ENCODE measurements around the gene EN1. TPM values are rescaled to one million over a fixed set of nuclear protein-coding genes. Genes with fewer than 3 reads are reported as not detected.

EN1 gene
- total RNA-seq, 1 experiment from 2014 or later: not detected

GRCh38 chr2:118856330-118856977 is 9.0 kb upstream of the EN1 start:
- no TSS peak for BruUV-seq (replicated peaks)
- Histone ChIP-seq H3K4me1 (ENCODE audit: control insufficient read depth in 1 of 2, insufficient read depth in 2 of 2, low read length in 2 of 2) (peaks cover 0 to 4% of the 10 kb centered on the region in 2 experiments; a peak in 1 of 4 replicates), H3K27ac (ENCODE audit: low read depth, low read length) (no peak overlapping the region), H3K36me3 (ENCODE audit: control insufficient read depth in 1 of 2, insufficient read depth in 2 of 2, low read length in 2 of 2) (no peaks in the 10 kb centered on the region), H3K27me3 (ENCODE audit: insufficient read depth, low read length) (no peaks in the 10 kb centered on the region), H3K9ac (ENCODE audit: low read length) (no peak overlapping the region), H3K9me3 (ENCODE audit: control insufficient read depth in 1 of 2, insufficient read depth in 1 of 2, low read depth in 1 of 2, low read length in 2 of 2) (no peaks in the 10 kb centered on the region), H2AFZ (ENCODE audit: low read depth, low read length, poor library complexity, severe bottlenecking) (no peak overlapping the region), H3K4me2 (ENCODE audit: low read length) (peak overlapping the region; percentile 87; the same call in 1 of the 2 replicates), H4K20me1 (ENCODE audit: insufficient read depth) (no peaks in the 10 kb centered on the region), H3K9me2 (ENCODE audit: insufficient read depth) (no peaks in the 10 kb centered on the region), H3K79me2 (ENCODE audit: insufficient read depth, low read length) (no peaks in the 10 kb centered on the region), H3K4me3 (replicated peaks in 1 of 2; ENCODE audit: low read depth in 1 of 2, low read length in 2 of 2) (no peak overlapping the region)
- ATAC-seq: no peak
- no peak for DNase-seq (ENCODE audit: low read depth, low spot score)
- POLR2A ChIA-PET: no interaction called here
- RAD21 ChIA-PET (ENCODE audit: low non-redundant PET in 1 of 2, low total read pairs in 2 of 2, uncharacterized antibody in 2 of 2, unreplicated experiment in 2 of 2): interaction anchor here in 1 of 2 experiments (0.5 kb wide), 1 partner anchor 72 kb away, joined by 3 read pairs; no protein-coding TSS in a partner anchor
- CTCF ChIA-PET: interaction anchor here (1.2 to 2.1 kb wide), 6 partner anchors 12 to 853 kb away, joined by 4 to 42 read pairs (median 16); no protein-coding TSS in a partner anchor
- TF ChIP-seq ELF1 (IDR thresholded peaks at IDR 0.05; ENCODE audit: borderline replicate concordance, low read depth): no peak
- intact Hi-C loops (cut with micrococcal nuclease): loop anchor here (5.0 kb wide), 2 partner anchors 84 to 319 kb away; no protein-coding TSS in a partner anchor

GRCh38 chr2:118855451-118856279 is 8.2 kb upstream of the EN1 start:
- H3K9me3 ChIP-seq (ENCODE audit: control insufficient read depth in 1 of 2, insufficient read depth in 1 of 2, low read depth in 1 of 2, low read length in 2 of 2): no peaks in the 10 kb centered on the region
- peak overlapping the region; percentile 86 for H2AFZ ChIP-seq (ENCODE audit: low read depth, low read length, poor library complexity, severe bottlenecking)
- peak; percentile 96 for ATAC-seq
- ChIA-PET CTCF (interaction anchor here (0.6 to 2.1 kb wide), 36 partner anchors 8 to 1041 kb away, joined by 3 to 42 read pairs (median 4); partner anchors contain the start of gene DDX18), RAD21 (ENCODE audit: low non-redundant PET in 1 of 2, low total read pairs in 2 of 2, uncharacterized antibody in 2 of 2, unreplicated experiment in 2 of 2) (interaction anchor here (0.7 to 1.4 kb wide), 3 partner anchors 634 to 809 kb away, joined by 3 to 9 read pairs (median 4); no protein-coding TSS in a partner anchor), POLR2A (no interaction called here)
- H4K20me1 ChIP-seq (ENCODE audit: insufficient read depth): no peaks in the 10 kb centered on the region
- DNase-seq (ENCODE audit: low read depth, low spot score): peak; percentile 53
- H3K27ac ChIP-seq (ENCODE audit: low read depth, low read length): no peak overlapping the region
- H3K4me3 ChIP-seq (replicated peaks in 1 of 2; ENCODE audit: low read depth in 1 of 2, low read length in 2 of 2): peak overlapping the region; percentile 40 to 47
- peaks cover 0 to 4% of the 10 kb centered on the region in 2 experiments; a peak in 1 of 4 replicates for H3K4me1 ChIP-seq (ENCODE audit: control insufficient read depth in 1 of 2, insufficient read depth in 2 of 2, low read length in 2 of 2)
- H3K9me2 ChIP-seq (ENCODE audit: insufficient read depth): no peaks in the 10 kb centered on the region
- intact Hi-C loops (cut with micrococcal nuclease): loop anchor here (1.0 to 5.0 kb wide), 6 partner anchors 83 to 809 kb away; no protein-coding TSS in a partner anchor
- no peaks in the 10 kb centered on the region for H3K36me3 ChIP-seq (ENCODE audit: control insufficient read depth in 1 of 2, insufficient read depth in 2 of 2, low read length in 2 of 2)
- H3K4me2 ChIP-seq (ENCODE audit: low read length): peak overlapping the region; percentile 87
- H3K27me3 ChIP-seq (ENCODE audit: insufficient read depth, low read length): no peaks in the 10 kb centered on the region
- no TSS peak for BruUV-seq (replicated peaks)
- H3K9ac ChIP-seq (ENCODE audit: low read length): no peak overlapping the region
- no peaks in the 10 kb centered on the region for H3K79me2 ChIP-seq (ENCODE audit: insufficient read depth, low read length)
- no peak for TF ChIP-seq REST (IDR thresholded peaks at IDR 0.05; ENCODE audit: low read depth)
- TF ChIP-seq CTCF (IDR thresholded peaks at IDR 0.05 in 2 of 3, conservative IDR thresholded peaks at IDR 0.05 in 1 of 3; ENCODE audit: borderline replicate concordance in 1 of 3, insufficient read depth in 1 of 3, low read depth in 2 of 3, low read length in 2 of 3): peak; percentile 75 to 96 (median 75)
- no peak for TF ChIP-seq SIN3A (IDR thresholded peaks at IDR 0.05; ENCODE audit: low read depth)
- no peak for TF ChIP-seq SRF (IDR thresholded peaks at IDR 0.05; ENCODE audit: low read depth)
- no peak for TF ChIP-seq YY1 (IDR thresholded peaks at IDR 0.05; ENCODE audit: extremely low read depth, insufficient replicate concordance, low read depth, low read length)
- no peak for TF ChIP-seq ZFX (IDR thresholded peaks at IDR 0.05)
- peak; percentile 94 for TF ChIP-seq EGR1 (IDR thresholded peaks at IDR 0.05; ENCODE audit: low read depth)
- TF ChIP-seq ATF3 (IDR thresholded peaks at IDR 0.05): no peak
- no peak for TF ChIP-seq CBX3 (IDR thresholded peaks at IDR 0.05; ENCODE audit: low read depth)
- TF ChIP-seq ZNF274 (IDR thresholded peaks at IDR 0.05; ENCODE audit: low read depth, low read length): no peak
